GM23338 (cell line): ENCODE results near the gene FAT1.

Experiments used
- CTCF ChIP-seq, 2 experiments: fragments of 200-600 bp in 1 of 2; sonication (generic) in 1 of 2; conservative IDR thresholded peaks; 2 replicates each; pipeline versions ENCODE4 v1.5.1 to v1.6.1; 2016 to 2017; ENCODE audit warnings: antibody characterized with exemption in 2 of 2, low read depth in 2 of 2, mild to moderate bottlenecking in 2 of 2, moderate library complexity in 1 of 2
- EZH2 ChIP-seq: fragments of 200-600 bp; sonication (generic); IDR thresholded peaks from one replicate; pipeline ENCODE4 v1.8.0; 2017; ENCODE audit warnings: antibody characterized with exemption, mild to moderate bottlenecking, low read depth; ENCODE audit not compliant: unreplicated experiment
- EZH2phosphoT487 ChIP-seq: fragments of 200-600 bp; sonication (generic); IDR thresholded peaks from one replicate; pipeline ENCODE4 v1.8.1; 2018; ENCODE audit warnings: antibody characterized with exemption; ENCODE audit not compliant: unreplicated experiment
- JUNB ChIP-seq: IDR thresholded peaks from one replicate; pipeline ENCODE4 v1.6.1; 2016; ENCODE audit warnings: antibody characterized with exemption; ENCODE audit not compliant: unreplicated experiment
- STAT1 ChIP-seq: IDR thresholded peaks from one replicate; pipeline ENCODE4 v1.6.1; 2016; ENCODE audit warnings: antibody characterized with exemption; ENCODE audit not compliant: unreplicated experiment

- TF ChIP-seq CTCF (conservative IDR thresholded peaks at IDR 0.05; ENCODE audit: low read depth in 2 of 2) (no peak), JUNB (no peak), EZH2phosphoT487 (no peak), STAT1 (no peak), EZH2 (no peak)
Observed at GRCh38 chr4:186602978-186603377, 120.7 kb downstream of the FAT1 start.
